KOPT-K1 (cell line): ENCODE results near the gene CYP2A6.
"Not testable (repeated sequence)": the region's sequence is repeated elsewhere in the genome, so short reads cannot be mapped to it uniquely, and the experiment has no call there.

Source experiments
- H3K27ac ChIP-seq: fragments of 200-600 bp; sonication (generic); 2 replicates; pipeline ENCODE4 v1.5.1; 2016; ENCODE audit warnings: antibody characterized with exemption, mild to moderate bottlenecking, low read depth, low read length; ENCODE audit not compliant: poor library complexity, severe bottlenecking
- H3K36me3 ChIP-seq: fragments of 200-600 bp; sonication (generic); 2 replicates; pipeline ENCODE4 v1.5.1; 2017; ENCODE audit warnings: antibody characterized with exemption, mild to moderate bottlenecking, low read length, moderate library complexity; ENCODE audit not compliant: insufficient read depth
- H3K9me3 ChIP-seq: fragments of 200-600 bp; sonication (generic); 2 replicates; pipeline ENCODE4 v1.5.1; 2017; ENCODE audit warnings: antibody characterized with exemption, low read length, mild to moderate bottlenecking; ENCODE audit not compliant: insufficient read depth, poor library complexity, severe bottlenecking

CYP2A6 gene

DNA sequence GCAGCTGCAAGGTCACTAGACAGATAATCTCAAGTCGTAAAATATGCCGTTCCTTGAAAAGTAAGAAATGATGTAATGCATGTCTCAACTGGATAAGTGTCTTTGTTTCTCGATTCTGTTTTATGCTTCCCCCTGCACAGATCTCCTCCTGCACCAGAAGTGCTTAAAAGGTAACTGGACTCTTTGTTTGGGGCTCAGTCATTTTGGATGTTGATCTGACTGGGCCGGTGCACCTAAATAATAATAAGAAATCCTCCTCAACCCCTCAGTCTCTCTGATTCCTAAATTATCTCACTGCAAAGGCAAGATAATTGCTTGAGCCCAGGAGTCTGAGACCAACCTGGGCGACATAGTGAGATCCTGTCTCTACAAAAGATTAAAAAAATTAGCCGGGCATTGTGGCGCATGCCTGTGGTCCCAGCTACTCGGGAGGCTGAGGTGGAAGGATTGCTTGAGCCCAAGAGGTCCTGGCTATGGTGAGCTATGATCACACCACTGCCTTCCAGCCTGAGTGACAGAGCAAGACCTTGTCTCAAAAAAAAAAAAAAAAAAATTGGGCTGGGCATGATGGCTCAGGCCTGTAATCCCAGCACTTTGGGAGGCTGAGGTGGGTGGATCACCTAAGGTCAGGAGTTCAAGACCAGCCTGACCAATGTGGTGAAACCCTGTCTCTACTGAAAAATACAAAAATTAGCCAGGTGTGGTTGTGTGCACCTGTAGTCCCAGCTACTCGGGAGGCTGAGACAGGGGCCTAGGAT lies 14.7 kb upstream of the CYP2A6 start:
- not testable (repeated sequence) for H3K36me3 ChIP-seq, H3K9me3 ChIP-seq, H3K27ac ChIP-seq

DNA sequence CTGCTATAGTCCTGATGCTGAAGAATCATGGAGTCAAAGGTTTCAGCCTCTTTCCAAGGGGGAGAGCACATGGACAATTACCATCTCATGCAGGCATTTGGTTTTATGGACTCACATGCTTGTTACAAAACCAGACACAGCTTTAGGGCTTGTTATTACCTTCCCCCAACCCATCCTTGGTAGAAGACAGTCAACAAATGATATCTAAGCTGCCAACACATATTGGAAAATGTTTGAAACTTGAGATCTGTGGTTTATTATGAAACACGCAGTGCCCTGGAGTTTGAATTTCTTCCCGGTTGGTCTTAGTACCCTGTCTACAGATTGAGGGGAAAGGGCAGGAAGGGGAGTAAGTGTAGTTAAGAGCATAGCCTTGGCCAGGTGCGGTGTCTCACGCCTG lies 12.5 kb upstream of the CYP2A6 start:
- no peaks in the 10 kb centered on the region for H3K36me3 ChIP-seq
- no peaks in the 10 kb centered on the region for H3K9me3 ChIP-seq
- no peak overlapping the region for H3K27ac ChIP-seq

DNA sequence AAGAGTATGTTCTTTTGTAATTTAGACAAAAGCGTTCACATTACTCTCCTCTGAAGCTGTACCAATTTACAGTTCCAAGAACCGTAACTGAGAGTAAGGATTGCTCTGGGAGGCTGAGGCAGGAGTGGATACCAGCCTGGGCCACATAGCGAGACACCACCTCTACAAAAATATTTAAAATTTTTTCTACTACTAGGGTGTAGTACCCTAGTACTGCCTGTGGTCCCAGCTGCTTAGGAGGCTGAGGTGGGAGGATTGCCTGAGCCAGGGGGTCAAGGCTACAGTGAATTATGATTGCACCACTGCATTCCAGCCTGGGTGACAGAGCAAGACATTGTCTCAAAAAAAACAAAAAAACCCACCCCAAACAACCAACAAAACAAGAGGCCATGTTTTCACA lies 12.1 kb upstream of the CYP2A6 start:
- no peaks in the 10 kb centered on the region for H3K9me3 ChIP-seq
- H3K27ac ChIP-seq = no peak overlapping the region
- no peaks in the 10 kb centered on the region for H3K36me3 ChIP-seq

DNA sequence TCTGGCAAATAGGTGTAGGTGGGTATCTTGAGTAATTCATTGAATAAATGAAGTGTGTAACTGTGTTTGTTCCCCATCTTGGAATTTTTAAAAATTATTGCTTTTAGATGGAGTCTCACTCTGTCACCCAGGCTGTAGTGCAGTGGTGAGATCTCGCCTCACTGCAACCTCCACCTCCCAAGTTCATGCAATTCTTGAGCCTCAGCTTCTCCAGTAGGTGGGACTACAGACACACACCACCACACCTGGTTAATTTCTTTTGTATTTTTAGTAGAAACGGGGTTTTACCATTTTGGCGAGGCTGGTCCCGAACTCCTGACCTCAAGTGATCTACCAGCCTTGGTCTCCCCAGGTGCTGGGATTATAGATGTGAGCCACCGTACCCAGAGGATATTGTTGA lies 7.9 kb upstream of the CYP2A6 start:
- Histone ChIP-seq H3K36me3 (no peaks in the 10 kb centered on the region), H3K9me3 (no peaks in the 10 kb centered on the region), H3K27ac (no peak overlapping the region)

DNA sequence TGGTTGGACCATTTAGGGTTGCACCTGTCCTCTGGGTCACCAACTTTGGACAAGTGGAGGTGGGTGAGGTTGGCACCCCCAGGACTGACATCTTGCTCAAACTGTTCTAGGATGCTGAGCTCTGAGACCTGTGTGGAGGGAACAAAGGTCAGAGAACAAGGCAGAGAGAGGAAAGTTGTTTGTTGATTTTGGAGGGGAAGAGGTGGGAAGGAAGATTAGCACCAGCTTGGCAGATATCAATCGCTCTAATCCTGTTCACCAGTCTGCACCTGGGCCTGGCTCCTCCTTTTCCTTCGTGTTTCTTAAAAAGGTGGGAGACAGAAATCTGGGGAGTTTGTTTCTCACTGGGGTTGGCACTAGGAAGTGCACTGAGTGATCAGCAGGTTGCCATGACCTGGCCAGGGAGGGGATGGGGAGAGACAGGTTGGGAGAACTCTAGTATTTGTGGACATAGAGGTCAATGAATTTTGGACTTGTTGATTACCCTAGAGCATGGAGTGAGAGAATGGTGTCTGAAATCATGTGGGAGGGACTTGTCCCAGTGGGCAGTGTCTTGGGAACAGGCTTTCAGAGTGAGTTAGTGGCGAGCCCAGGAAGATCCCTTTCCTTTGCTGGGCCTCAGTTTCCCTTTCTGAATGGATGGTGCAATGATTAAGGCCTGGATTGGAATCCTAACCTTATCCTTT lies 2.4 kb upstream of the CYP2A6 start:
- not testable (repeated sequence) for H3K36me3 ChIP-seq, H3K27ac ChIP-seq, H3K9me3 ChIP-seq

DNA sequence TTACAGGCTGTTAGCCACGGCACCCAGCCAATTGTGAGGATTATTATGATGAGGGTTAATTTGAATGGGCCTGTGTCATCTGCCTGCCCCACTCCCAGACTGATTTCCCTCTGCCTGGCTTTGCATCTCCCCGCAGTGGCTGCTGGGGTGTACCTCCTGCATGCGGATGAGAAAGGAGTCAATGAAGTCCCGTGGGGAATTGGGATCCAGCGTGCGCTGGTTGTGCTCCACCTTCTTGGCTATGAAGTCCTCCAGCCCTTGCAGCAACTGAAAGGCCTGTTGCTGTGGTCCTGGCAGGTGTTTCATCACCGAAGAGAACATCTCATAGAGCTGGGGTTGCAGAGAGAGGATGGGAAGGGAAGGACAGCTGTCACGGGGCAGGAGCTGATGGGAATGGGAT lies 3.5 kb downstream of the CYP2A6 start:
- H3K27ac ChIP-seq, H3K36me3 ChIP-seq, H3K9me3 ChIP-seq: not testable (repeated sequence)

DNA sequence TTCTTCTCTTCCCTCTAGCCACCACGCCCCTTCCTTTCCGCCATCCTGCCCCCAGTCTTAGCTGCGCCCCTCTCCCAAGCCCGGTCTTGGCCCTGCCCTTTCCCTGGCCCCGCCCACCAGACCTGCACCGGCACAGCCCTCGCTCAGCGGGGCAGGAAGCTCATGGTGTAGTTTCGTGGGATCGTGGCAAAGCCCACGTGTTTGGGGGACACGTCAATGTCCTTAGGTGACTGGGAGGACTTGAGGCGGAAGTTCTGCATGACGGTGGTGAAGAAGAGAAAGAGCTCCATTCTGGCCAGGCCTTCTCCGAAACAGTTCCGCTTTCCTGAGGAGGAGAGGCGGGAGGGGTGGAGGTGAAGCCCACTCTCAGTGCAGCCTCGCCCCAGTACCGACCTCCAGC lies 6.6 kb downstream of the CYP2A6 start:
- H3K27ac ChIP-seq = not testable (repeated sequence)

DNA sequence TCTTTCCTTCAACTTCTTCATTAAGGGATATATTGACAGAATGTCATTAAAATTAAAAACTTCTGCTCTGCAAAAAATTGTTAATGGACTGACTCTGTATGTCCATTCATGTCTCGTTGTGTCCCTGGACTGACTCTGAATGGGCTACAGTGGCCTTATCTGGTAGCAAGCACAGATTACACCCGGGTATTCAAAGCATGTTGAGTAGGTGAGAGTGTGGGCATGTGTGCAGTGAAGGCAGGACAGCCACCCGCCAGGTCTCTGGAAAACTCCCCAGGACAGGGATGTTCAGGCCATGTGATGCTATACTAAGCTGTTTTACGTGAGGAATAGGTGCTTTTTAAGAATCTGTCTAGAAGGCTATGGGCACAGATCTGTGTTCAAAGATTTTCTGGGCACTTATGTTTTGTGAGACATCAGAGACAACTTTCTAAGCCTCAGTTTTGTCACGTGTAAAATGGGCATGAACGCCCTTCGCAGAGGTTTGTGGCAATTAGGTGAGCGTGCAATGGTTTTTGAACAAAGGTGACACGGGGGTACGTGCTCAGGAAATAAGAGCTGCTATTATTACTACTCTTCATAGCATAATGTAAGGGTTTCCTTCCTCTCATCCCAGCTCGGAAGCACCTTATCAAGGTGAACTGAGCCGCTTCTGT lies 7.1 kb downstream of the CYP2A6 start:
- H3K9me3 ChIP-seq, H3K27ac ChIP-seq, H3K36me3 ChIP-seq: not testable (repeated sequence)

More for the DNA sequence above, 6.6 kb downstream of the CYP2A6 start:
- H3K9me3 ChIP-seq, H3K36me3 ChIP-seq: not testable (repeated sequence)

DNA sequence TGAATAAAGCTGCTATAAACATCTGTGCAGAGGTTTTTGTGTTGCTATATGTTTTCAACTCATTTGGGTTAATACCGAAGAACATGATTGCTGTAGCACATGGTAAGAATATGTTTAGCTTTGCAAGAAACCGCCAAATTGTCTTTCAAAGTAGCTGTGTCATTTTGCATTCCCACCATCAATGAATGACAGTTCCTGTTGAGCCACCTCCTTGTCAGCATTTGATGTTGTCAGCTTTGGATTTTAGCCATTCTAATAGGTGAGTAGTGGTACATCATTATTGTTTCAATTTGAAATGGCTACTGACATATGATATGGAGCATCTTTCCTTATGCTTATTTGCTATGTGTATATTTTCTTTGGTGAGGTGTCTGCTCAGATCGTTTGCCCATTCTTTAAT lies 8.2 kb downstream of the CYP2A6 start:
- H3K36me3 ChIP-seq, H3K27ac ChIP-seq, H3K9me3 ChIP-seq: not testable (repeated sequence)

DNA sequence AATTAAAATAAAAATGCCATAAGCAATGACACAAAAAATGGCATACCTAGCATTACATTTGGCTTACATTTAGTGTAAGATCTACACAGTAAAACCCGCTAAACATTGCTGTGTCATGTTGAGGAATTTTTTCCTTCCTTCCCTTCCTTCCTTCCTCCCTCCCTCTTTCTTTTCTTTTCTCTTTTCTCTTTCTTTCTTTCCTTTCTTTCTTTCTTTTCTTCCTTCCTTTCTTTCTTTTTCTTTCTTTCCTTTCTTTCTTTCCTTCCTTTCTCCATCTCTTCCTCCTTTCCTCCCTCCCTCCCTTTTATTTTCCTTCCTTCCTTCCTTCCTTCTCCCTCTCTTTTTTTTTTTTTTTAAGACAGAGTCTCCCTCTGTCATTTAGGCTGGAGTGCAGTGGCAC lies 11.8 kb downstream of the CYP2A6 start:
- not testable (repeated sequence) for H3K9me3 ChIP-seq, H3K27ac ChIP-seq, H3K36me3 ChIP-seq

DNA sequence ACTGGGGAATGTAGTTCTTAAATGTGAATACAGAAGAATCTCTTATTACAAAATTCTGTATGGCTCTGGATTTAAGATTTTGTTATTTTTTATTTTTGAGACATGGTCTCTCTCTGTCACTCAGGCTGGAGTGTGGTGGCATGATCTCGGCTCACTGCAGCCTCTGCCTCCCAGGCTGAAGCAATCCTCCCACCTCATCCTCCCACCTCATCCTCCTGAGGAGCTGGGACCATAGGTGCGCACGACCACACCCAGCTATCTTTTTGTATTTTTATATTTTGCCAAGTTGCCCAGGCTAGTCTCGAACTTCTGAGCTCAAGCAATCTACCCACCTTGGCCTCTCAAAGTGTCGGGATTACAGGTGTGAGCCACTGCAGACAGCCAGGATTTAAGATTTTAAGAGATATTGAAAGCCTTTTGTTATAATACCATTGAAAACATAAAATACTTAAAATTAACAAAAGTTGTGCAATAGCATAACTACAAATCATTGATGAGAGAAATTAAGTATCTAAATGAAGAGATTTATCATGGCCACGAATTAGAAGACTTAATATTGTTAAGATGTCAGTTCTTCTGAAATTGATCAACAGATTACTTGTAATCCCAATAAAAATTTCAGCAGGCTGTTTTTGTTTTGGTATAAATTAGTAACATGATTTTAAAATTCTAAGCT lies 13.4 kb downstream of the CYP2A6 start:
- Histone ChIP-seq H3K9me3 (no peaks in the 10 kb centered on the region), H3K27ac (no peak overlapping the region), H3K36me3 (no peaks in the 10 kb centered on the region)

DNA sequence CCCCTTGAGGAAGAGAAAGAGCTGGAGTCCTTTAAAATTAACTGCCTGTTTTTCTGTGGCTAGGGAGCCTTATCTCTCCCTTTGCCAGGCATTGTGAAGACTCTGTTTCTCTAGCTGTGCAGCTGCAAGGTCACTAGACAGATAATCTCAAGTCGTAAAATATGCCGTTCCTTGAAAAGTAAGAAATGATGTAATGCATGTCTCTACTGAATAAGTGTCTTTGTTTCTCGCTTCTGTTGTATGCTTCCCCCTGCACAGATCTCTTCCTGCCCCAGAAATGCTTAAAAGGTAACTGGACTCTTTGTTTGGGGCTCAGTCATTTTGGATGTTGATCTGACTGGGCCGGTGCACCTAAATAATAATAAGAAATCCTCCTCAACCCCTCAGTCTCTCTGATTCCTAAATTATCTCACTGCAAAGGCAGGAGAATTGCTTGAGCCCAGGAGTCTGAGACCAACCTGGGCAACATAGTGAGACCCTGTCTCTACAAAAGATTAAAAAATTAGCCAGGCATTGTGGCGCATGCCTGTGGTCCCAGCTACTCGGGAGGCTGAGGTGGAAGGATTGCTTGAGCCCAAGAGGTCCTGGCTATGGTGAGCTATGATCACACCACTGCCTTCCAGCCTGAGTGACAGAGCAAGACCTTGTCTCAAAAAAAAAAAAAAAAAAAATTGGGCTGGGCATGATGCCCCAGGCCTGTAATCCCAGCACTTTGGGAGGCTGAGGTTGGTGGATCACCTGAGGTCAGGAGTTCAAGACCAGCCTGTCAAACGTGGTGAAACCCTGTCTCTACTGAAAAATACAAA lies 16.3 kb downstream of the CYP2A6 start:
- not testable (repeated sequence) for H3K9me3 ChIP-seq, H3K36me3 ChIP-seq, H3K27ac ChIP-seq

DNA sequence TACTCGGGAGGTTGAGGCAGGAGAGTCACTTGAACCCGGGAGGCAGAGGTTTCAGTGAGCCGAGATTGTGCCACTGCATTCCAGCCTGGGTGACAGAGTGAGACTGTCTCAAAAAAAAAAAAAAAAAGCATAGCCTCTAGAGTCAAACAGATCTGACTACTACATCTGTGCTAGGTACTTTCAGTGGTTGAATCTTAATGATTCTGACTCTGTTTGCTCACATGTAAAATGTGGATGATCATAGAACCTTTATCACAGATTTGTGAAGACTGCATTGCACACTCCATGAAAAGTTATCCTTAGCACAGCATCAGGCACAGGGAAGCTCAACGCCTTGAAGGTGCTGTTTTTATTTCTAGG lies 17.8 kb downstream of the CYP2A6 start:
- not testable (repeated sequence) for H3K9me3 ChIP-seq, H3K27ac ChIP-seq, H3K36me3 ChIP-seq

DNA sequence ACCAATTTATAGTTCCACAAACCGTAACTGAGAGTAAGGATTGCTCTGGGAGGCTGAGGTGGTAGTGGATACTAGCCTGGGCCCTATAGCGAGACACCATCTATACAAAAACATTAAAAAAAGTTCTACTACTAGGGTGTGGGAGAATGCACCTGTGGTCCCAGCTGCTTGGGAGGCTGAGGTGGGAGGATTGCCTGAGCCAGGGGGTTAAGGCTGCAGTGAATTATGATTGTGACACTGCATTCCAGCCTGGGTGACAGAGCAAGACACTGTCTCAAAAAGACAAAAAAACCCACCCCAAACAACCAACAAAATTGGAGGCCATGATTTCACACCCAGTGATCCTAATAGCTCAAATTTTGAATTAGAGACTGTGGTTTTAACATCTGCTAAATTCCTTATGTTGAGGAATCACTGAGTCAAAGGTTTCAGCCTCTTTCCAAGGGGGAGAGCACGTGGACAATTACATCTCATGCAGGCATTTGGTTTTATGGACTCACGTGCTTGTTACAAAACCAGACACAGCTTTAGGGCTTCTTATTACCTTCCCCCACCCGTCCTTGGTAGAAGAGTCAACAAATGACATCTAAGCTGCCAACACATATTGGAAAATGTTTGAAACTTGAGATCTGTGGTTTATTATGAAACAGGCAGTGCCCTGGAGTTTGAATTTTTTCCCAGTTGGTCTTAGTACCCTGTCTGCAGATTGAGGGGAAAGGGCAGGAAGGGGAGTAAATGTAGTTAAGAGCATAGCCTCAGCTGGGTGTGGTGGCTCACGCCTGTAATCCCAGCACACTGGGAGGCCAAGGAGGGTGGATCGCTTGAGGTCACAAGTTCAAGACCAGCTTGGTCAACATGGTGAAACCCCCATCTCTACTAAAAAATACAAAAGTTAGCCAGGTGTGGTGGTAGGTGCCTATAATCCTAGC lies 18.5 kb downstream of the CYP2A6 start:
- H3K27ac ChIP-seq = no peak overlapping the region
- H3K36me3 ChIP-seq = no peaks in the 10 kb centered on the region; the same call in 1 of the 2 replicates
- H3K9me3 ChIP-seq = no peaks in the 10 kb centered on the region
